HepG2 (cell line): ENCODE results near the gene NTMT1. TPM values are rescaled to one million over a fixed set of nuclear protein-coding genes. Genes with fewer than 3 reads are reported as not detected.

Source experiments
- ATAC-seq: fragments of 200-7000 bp; cut with Tn5 transposase; 3 replicates; pipeline ENCODE4 v1.9.1; 2020; ENCODE audit warnings: mild to moderate bottlenecking, moderate library complexity
- BruUV-seq: library from RNA; stranded (reverse); fragments of 400-500 nt; replicated peaks from 2 replicates; lab custom pipeline; 2021; lab: Mats Ljungman, UMichigan
- CTCF ChIA-PET: fragments of 300-600 bp; formaldehyde crosslinking; extraction: SDS; loops from one replicate; lab custom pipeline; 2021; ENCODE audit warnings: low total read pairs, inconsistent platforms, low intra/inter-chr PET ratio; lab: Yijun Ruan, JAX
- POLR2A ChIA-PET: fragments of 350-600 bp; sonication (Branson Sonifier 250); formaldehyde crosslinking; loops from one replicate; lab custom pipeline; 2020; ENCODE audit warnings: antibody characterized with exemption, inconsistent platforms; lab: Yijun Ruan, JAX
- DNase-seq: peaks from one replicate; pipeline ENCODE4 v3.0.0-alpha.2; 2015; ENCODE audit warnings: low spot score
- FAIRE-seq: peaks from 3 replicates; lab custom pipeline; 2011; peaks lifted over from hg19 to GRCh38; lab: Jason Lieb, UNC
- H2AFZ ChIP-seq: one replicate; pipeline ENCODE4 v1.6.1; 2011; ENCODE audit warnings: low read length, inconsistent platforms
- H3K27ac ChIP-seq: fragments of 300-600 bp; 3 replicates; pipeline ENCODE4 v1.8.0; 2011; ENCODE audit warnings: mixed run types, mild to moderate bottlenecking, mixed read lengths, low read length, inconsistent platforms; ENCODE audit not compliant: insufficient read depth; ENCODE audit errors: extremely low read length
- H3K27me3 ChIP-seq, 2 experiments: fragments of 200-600 bp in 1 of 2; 2 replicates in 1 of 2; 3 replicates in 1 of 2; pipeline versions ENCODE4 v1.6.0 to v1.8.0; 2011; ENCODE audit warnings: low read length in 2 of 2, mild to moderate bottlenecking in 2 of 2, moderate library complexity in 2 of 2, inconsistent platforms in 1 of 2; ENCODE audit not compliant: insufficient read depth in 2 of 2, control insufficient read depth in 1 of 2
- H3K36me3 ChIP-seq, 2 experiments: fragments of 200-600 bp in 1 of 2; replicated peaks in 1 of 2; 2 replicates in 1 of 2; 3 replicates in 1 of 2; pipeline versions ENCODE4 v1.5.1 to v1.8.0; 2011; ENCODE audit warnings: low read length in 2 of 2, inconsistent platforms in 1 of 2; ENCODE audit not compliant: insufficient read depth in 2 of 2, control insufficient read depth in 1 of 2
- H3K4me1 ChIP-seq: 2 replicates; pipeline ENCODE4 v1.5.1; 2012; ENCODE audit warnings: low read length, inconsistent platforms; ENCODE audit not compliant: insufficient read depth
- H3K4me2 ChIP-seq: 2 replicates; pipeline ENCODE4 v1.6.0; 2011; ENCODE audit warnings: low read depth, low read length, inconsistent platforms
- H3K4me3 ChIP-seq, 3 experiments: fragments of 200-600 bp in 1 of 3; sonication (generic), shearing (Covaris generic) in 1 of 3; replicated peaks in 1 of 3; 2 replicates each; pipeline ENCODE4 v1.5.1; 2011 to 2016; ENCODE audit warnings: low read length in 3 of 3, inconsistent platforms in 2 of 3, low read depth in 2 of 3, mild to moderate bottlenecking in 2 of 3, control low read depth in 1 of 3, mixed read lengths in 1 of 3; ENCODE audit not compliant: insufficient read depth in 1 of 3
- H3K79me2 ChIP-seq: one replicate; pipeline ENCODE4 v1.6.1; 2011; ENCODE audit warnings: low read length, inconsistent platforms; ENCODE audit not compliant: insufficient read depth
- H3K9ac ChIP-seq: 2 replicates; pipeline ENCODE4 v1.6.0; 2011; ENCODE audit warnings: mild to moderate bottlenecking, low read depth, low read length, inconsistent platforms; ENCODE audit not compliant: insufficient read depth
- H3K9me3 ChIP-seq: 2 replicates; pipeline ENCODE4 v1.5.1; 2012; ENCODE audit warnings: mild to moderate bottlenecking, low read length
- H4K20me1 ChIP-seq: 2 replicates; pipeline ENCODE4 v1.6.0; 2011; ENCODE audit warnings: inconsistent platforms, mild to moderate bottlenecking, low read length, moderate library complexity; ENCODE audit not compliant: insufficient read depth
- EEA1 ChIP-seq: sonication (generic); formaldehyde crosslinking; IDR thresholded peaks from 2 replicates; pipeline ENCODE4 v1.5.1; 2020; ENCODE audit warnings: mild to moderate bottlenecking, missing genetic modification reagents, borderline replicate concordance
- GATA4 ChIP-seq: sonication (generic); IDR thresholded peaks from 2 replicates; pipeline ENCODE4 v1.6.1; 2016; ENCODE audit warnings: antibody characterized with exemption, low read depth, borderline replicate concordance
- MAFF ChIP-seq: IDR thresholded peaks from 2 replicates; pipeline ENCODE4 v1.6.1; 2011; ENCODE audit warnings: low read depth, low read length, improper control_type of control experiment
- SIX4 ChIP-seq: sonication (generic); formaldehyde crosslinking; IDR thresholded peaks from 2 replicates; pipeline ENCODE4 v1.4.0; 2020; ENCODE audit warnings: missing genetic modification reagents
- SRSF1 ChIP-seq: fragments of 200-400 bp; formaldehyde crosslinking; optimal IDR thresholded peaks from 2 replicates; pipeline ENCODE3; 2017; ENCODE audit warnings: mild to moderate bottlenecking, low read depth, low read length, moderate library complexity
- TBP ChIP-seq: sonication (generic); formaldehyde crosslinking; IDR thresholded peaks from 2 replicates; pipeline ENCODE4 v1.5.0; 2020; ENCODE audit warnings: missing genetic modification reagents
- ZKSCAN1 ChIP-seq: fragments of 150-350 bp; IDR thresholded peaks from 2 replicates; pipeline ENCODE4 v1.6.1; 2014; ENCODE audit warnings: low read length
- ZNF20 ChIP-seq: sonication (generic); formaldehyde crosslinking; IDR thresholded peaks from 2 replicates; pipeline ENCODE4 v1.4.0; 2020; ENCODE audit warnings: mild to moderate bottlenecking, moderate library complexity, missing genetic modification reagents
- ZNF589 ChIP-seq: sonication (generic); formaldehyde crosslinking; conservative IDR thresholded peaks from 2 replicates; pipeline ENCODE4 v1.8.0; 2022; ENCODE audit warnings: mild to moderate bottlenecking, moderate library complexity, missing genetic modification reagents
- ZNF83 ChIP-seq: sonication (generic); formaldehyde crosslinking; IDR thresholded peaks from 2 replicates; pipeline ENCODE4 v1.4.0; 2020; ENCODE audit warnings: missing genetic modification reagents, mild to moderate bottlenecking, borderline replicate concordance
- ZNF879 ChIP-seq: sonication (generic); formaldehyde crosslinking; IDR thresholded peaks from 2 replicates; pipeline ENCODE4 v1.8.1; 2023; ENCODE audit warnings: missing genetic modification reagents
- WGBS: methylation state at CpG from one replicate; pipeline ENCODE4 v1.1.6; 2017; ENCODE audit warnings: low lambda C conversion rate; 5-methylcytosine and 5-hydroxymethylcytosine counted together
- in situ Hi-C: cut with HindIII; loops from 2 replicates; pipeline ENCODE4 v1.10.0; 2017; ENCODE audit warnings: low pct_unique_long_range_greater_than_20kb; ENCODE audit not compliant: extremely low pct_ligation_motif_present
- intact Hi-C: fragments of 100-400 bp; cut with micrococcal nuclease; formaldehyde crosslinking; loops from one replicate; pipeline ENCODE4 v1.10.0; 2022; ENCODE audit not compliant: unreplicated experiment
- polyA plus RNA-seq, 8 experiments: library from polyadenylated mRNA; depleted of rRNA in 3 of 8; stranded (reverse) in 7 of 8; unstranded in 1 of 8; fragments of >200 nt; fragmentation: Illumina TruSeq in 4 of 8; extraction: Trizol in 4 of 8; gene quantifications; 2 replicates each; pipeline versions ENCODE4 v1.2.1 to v1.2.3, GENCODE V29; 2011 to 2016; ENCODE audit warnings: low read depth in 4 of 8, missing spikeins in 1 of 8, mixed read lengths in 1 of 8; ENCODE audit not compliant: insufficient read depth in 1 of 8
- total RNA-seq, 5 experiments: library from RNA; depleted of rRNA; stranded (reverse); fragments of >200 nt; fragmentation: Illumina TruSeq; extraction: Trizol; gene quantifications; 2 replicates each; pipeline ENCODE4 v1.2.3, GENCODE V29; 2016; ENCODE audit warnings: low read depth in 1 of 5
- TF ChIP-seq, protein P1 (sequence below), 2 experiments: sonication (generic) in 1 of 2; formaldehyde crosslinking in 1 of 2; IDR thresholded peaks; 2 replicates each; pipeline versions ENCODE4 v1.6.1 to v1.9.0; 2014 to 2022; ENCODE audit warnings: antibody characterized with exemption in 1 of 2, borderline replicate concordance in 1 of 2, inconsistent platforms in 1 of 2, low read depth in 1 of 2, missing genetic modification reagents in 1 of 2
- TF ChIP-seq, protein P2 (sequence below): sonication (generic); formaldehyde crosslinking; IDR thresholded peaks from 2 replicates; pipeline ENCODE4 v1.5.0; 2020; ENCODE audit warnings: missing genetic modification reagents
- TF ChIP-seq, protein P3 (sequence below): sonication (generic); formaldehyde crosslinking; conservative IDR thresholded peaks from 2 replicates; pipeline ENCODE4 v1.8.1; 2023; ENCODE audit warnings: missing genetic modification reagents
- TF ChIP-seq, protein P4 (sequence below): sonication (generic); formaldehyde crosslinking; IDR thresholded peaks from 2 replicates; pipeline ENCODE4 v1.5.1; 2020; ENCODE audit warnings: missing genetic modification reagents, mild to moderate bottlenecking, borderline replicate concordance

Gene NTMT1
- total and polyA plus RNA-seq, 2 of the 13 experiments (the other 11 are each of a cell fraction or from before 2014, with no cell fraction given) = 49.1 to 53.8 TPM

DNA sequence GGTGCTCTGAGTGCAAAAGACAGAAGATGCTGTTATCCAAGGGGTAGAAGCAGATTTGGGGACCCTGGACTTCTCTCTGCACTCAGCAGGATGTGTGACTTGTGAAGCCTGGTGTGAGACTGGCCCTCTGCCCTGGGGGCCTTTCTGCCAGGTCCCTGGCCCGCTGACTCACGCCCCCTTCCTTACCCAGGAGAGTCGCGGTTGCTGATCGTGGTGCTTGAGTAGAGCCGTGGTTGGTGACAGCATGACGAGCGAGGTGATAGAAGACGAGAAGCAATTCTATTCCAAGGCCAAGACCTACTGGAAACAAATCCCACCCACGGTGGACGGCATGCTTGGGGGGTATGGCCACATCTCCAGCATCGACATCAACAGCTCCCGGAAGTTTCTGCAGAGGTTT lies 6.5 kb downstream of the NTMT1 start (continued):
- TF ChIP-seq, protein P1, sequence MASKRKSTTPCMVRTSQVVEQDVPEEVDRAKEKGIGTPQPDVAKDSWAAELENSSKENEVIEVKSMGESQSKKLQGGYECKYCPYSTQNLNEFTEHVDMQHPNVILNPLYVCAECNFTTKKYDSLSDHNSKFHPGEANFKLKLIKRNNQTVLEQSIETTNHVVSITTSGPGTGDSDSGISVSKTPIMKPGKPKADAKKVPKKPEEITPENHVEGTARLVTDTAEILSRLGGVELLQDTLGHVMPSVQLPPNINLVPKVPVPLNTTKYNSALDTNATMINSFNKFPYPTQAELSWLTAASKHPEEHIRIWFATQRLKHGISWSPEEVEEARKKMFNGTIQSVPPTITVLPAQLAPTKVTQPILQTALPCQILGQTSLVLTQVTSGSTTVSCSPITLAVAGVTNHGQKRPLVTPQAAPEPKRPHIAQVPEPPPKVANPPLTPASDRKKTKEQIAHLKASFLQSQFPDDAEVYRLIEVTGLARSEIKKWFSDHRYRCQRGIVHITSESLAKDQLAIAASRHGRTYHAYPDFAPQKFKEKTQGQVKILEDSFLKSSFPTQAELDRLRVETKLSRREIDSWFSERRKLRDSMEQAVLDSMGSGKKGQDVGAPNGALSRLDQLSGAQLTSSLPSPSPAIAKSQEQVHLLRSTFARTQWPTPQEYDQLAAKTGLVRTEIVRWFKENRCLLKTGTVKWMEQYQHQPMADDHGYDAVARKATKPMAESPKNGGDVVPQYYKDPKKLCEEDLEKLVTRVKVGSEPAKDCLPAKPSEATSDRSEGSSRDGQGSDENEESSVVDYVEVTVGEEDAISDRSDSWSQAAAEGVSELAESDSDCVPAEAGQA (IDR thresholded peaks at IDR 0.05; ENCODE audit: low read depth) = no peak
- TF ChIP-seq, protein P1 (CRISPR knock-in tag; IDR thresholded peaks at IDR 0.05; ENCODE audit: borderline replicate concordance) = no peak
- TF ChIP-seq, all 625 proteins: peak for 0

DNA sequence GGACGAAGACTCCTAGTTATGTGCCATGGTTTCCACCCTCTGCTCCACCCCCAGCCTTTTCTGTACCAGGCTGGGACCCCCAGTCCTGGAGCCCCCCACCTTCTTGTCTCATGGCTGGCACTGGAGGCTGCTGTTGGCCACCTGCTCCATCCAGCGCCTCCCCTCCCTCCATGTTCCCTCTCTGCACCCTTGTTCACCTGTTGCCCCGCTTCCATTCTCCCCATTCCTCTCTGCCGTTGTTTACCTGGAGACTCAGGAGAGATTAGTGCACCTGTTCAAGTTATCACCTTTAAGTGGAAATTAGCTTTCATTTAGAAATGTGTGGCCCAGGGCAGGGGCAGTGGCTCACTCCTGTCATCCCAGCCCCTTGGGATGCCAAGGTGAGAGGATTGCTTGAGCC lies 7.2 kb downstream of the NTMT1 start:
- intact Hi-C loops (no loop called here), in situ Hi-C loops (no loop called here)
- H3K4me3 ChIP-seq = no peak overlapping the region
- H3K27me3 ChIP-seq = no peaks in the 10 kb centered on the region
- FAIRE-seq = no peak
- H3K4me2 ChIP-seq = no peak overlapping the region
- DNase-seq = no peak
- no peaks in the 10 kb centered on the region for H3K9me3 ChIP-seq
- peaks cover 47 to 78% of the 10 kb centered on the region in 2 experiments; a peak in 4 of 5 replicates for H3K36me3 ChIP-seq
- no peak overlapping the region for H2AFZ ChIP-seq
- POLR2A ChIA-PET = no interaction called here
- H3K9ac ChIP-seq = no peak overlapping the region
- CTCF ChIA-PET = no interaction called here
- BruUV-seq = no TSS peak
- WGBS = 98% methylated on average over 4 of the region's 4 CpGs
- peaks cover 43% of the 10 kb centered on the region for H4K20me1 ChIP-seq
- H3K79me2 ChIP-seq = peaks cover 50% of the 10 kb centered on the region
- no peak overlapping the region for H3K27ac ChIP-seq
- peaks cover 28% of the 10 kb centered on the region for H3K4me1 ChIP-seq
- ATAC-seq = no peak
- no peak for TF ChIP-seq ZNF83
- no peak for TF ChIP-seq ZNF589 (CRISPR knock-in tag)
- no peak for TF ChIP-seq EEA1
- TF ChIP-seq, protein P2, sequence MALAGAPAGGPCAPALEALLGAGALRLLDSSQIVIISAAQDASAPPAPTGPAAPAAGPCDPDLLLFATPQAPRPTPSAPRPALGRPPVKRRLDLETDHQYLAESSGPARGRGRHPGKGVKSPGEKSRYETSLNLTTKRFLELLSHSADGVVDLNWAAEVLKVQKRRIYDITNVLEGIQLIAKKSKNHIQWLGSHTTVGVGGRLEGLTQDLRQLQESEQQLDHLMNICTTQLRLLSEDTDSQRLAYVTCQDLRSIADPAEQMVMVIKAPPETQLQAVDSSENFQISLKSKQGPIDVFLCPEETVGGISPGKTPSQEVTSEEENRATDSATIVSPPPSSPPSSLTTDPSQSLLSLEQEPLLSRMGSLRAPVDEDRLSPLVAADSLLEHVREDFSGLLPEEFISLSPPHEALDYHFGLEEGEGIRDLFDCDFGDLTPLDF = no peak
- no peak for TF ChIP-seq ZKSCAN1
- TF ChIP-seq SRSF1 = no peak
- TF ChIP-seq, protein P3, sequence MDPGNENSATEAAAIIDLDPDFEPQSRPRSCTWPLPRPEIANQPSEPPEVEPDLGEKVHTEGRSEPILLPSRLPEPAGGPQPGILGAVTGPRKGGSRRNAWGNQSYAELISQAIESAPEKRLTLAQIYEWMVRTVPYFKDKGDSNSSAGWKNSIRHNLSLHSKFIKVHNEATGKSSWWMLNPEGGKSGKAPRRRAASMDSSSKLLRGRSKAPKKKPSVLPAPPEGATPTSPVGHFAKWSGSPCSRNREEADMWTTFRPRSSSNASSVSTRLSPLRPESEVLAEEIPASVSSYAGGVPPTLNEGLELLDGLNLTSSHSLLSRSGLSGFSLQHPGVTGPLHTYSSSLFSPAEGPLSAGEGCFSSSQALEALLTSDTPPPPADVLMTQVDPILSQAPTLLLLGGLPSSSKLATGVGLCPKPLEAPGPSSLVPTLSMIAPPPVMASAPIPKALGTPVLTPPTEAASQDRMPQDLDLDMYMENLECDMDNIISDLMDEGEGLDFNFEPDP (CRISPR knock-in tag) = no peak
- TF ChIP-seq GATA4 = no peak
- TF ChIP-seq ZNF879 (CRISPR knock-in tag) = no peak
- no peak for TF ChIP-seq MAFF
- TF ChIP-seq SIX4 (CRISPR knock-in tag) = no peak
- TF ChIP-seq ZNF20 (CRISPR knock-in tag) = no peak
- no peak for TF ChIP-seq TBP
- TF ChIP-seq, protein P4, sequence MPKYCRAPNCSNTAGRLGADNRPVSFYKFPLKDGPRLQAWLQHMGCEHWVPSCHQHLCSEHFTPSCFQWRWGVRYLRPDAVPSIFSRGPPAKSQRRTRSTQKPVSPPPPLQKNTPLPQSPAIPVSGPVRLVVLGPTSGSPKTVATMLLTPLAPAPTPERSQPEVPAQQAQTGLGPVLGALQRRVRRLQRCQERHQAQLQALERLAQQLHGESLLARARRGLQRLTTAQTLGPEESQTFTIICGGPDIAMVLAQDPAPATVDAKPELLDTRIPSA (CRISPR knock-in tag) = no peak
